HCT116 (cell line): ENCODE measurements around the gene TGFBR3. TPM values are rescaled to one million over a fixed set of nuclear protein-coding genes. Genes with fewer than 3 reads are reported as not detected.

Source experiments
- ATAC-seq: fragments of 200-7000 bp; cut with Tn5 transposase; 2 replicates; pipeline ENCODE4 v1.9.1; 2020; ENCODE audit warnings: mild to moderate bottlenecking, moderate library complexity
- BruUV-seq: library from RNA; stranded (reverse); fragments of 400-500 nt; replicated peaks from 2 replicates; lab custom pipeline; 2021; lab: Mats Ljungman, UMichigan
- CTCF ChIA-PET: fragments of 300-600 bp; sonication (Branson Sonifier 250); formaldehyde crosslinking; loops from one replicate; lab custom pipeline; 2021; ENCODE audit warnings: antibody characterized with exemption; lab: Charles Lee
- POLR2A ChIA-PET: fragments of 300-600, 350-600 bp; sonication (Branson Sonifier 250); formaldehyde crosslinking; loops from one replicate; lab custom pipeline; 2021; ENCODE audit warnings: antibody characterized with exemption; lab: Charles Lee
- RAD21 ChIA-PET, 2 experiments: fragments of 300-600 bp; sonication (Branson Sonifier 250); formaldehyde crosslinking; loops; one replicate each; lab custom pipeline; 2023; ENCODE audit warnings: low total read pairs in 2 of 2; ENCODE audit not compliant: uncharacterized antibody in 2 of 2, unreplicated experiment in 2 of 2, low non-redundant PET in 1 of 2; lab: Charles Lee
- DNase-seq: peaks from one replicate; pipeline ENCODE4 v3.0.0-alpha.2; 2010; ENCODE audit warnings: low read depth, low spot score
- H2AFZ ChIP-seq: fragments of 200-600 bp; shearing (Covaris generic), sonication (generic); 2 replicates; pipeline ENCODE4 v1.6.1; 2017; ENCODE audit warnings: low read depth, mixed run types, mixed read lengths, antibody characterized with exemption, low read length; ENCODE audit not compliant: poor library complexity, severe bottlenecking
- H3K27ac ChIP-seq: 2 replicates; pipeline ENCODE4 v1.5.1; 2012; ENCODE audit warnings: low read depth, low read length
- H3K27me3 ChIP-seq: fragments of 200-600 bp; sonication (generic); 2 replicates; pipeline ENCODE4 v1.6.1; 2016; ENCODE audit warnings: mixed run types, low read length, mixed read lengths; ENCODE audit not compliant: insufficient read depth
- H3K36me3 ChIP-seq, 2 experiments: fragments of 200-500 bp in 1 of 2; fragments of 200-600 bp in 1 of 2; sonication (Bioruptor generic) in 1 of 2; sonication (generic) in 1 of 2; 2 replicates each; pipeline versions ENCODE4 v1.5.1 to v1.6.1; 2014 to 2016; ENCODE audit warnings: low read length in 2 of 2, inconsistent platforms in 1 of 2, mixed read lengths in 1 of 2, mixed run types in 1 of 2; ENCODE audit not compliant: insufficient read depth in 2 of 2, control insufficient read depth in 1 of 2
- H3K4me1 ChIP-seq, 2 experiments: fragments of 200-600 bp in 1 of 2; sonication (generic) in 1 of 2; 2 replicates each; pipeline versions ENCODE4 v1.5.1 to v1.6.1; 2012 to 2017; ENCODE audit warnings: low read length in 2 of 2, inconsistent platforms in 1 of 2, mild to moderate bottlenecking in 1 of 2, mixed read lengths in 1 of 2, mixed run types in 1 of 2, moderate library complexity in 1 of 2; ENCODE audit not compliant: insufficient read depth in 2 of 2, control insufficient read depth in 1 of 2
- H3K4me2 ChIP-seq: fragments of 200-600 bp; sonication (generic); 2 replicates; pipeline ENCODE4 v1.6.1; 2017; ENCODE audit warnings: mixed run types, low read length, mixed read lengths
- H3K4me3 ChIP-seq, 2 experiments: fragments of 200-600 bp in 1 of 2; sonication (generic) in 1 of 2; replicated peaks in 1 of 2; 2 replicates each; pipeline ENCODE4 v1.5.1; 2011 to 2016; ENCODE audit warnings: low read length in 2 of 2, control low read depth in 1 of 2, low read depth in 1 of 2, mild to moderate bottlenecking in 1 of 2, mixed read lengths in 1 of 2, mixed run types in 1 of 2
- H3K79me2 ChIP-seq: fragments of 200-600 bp; sonication (generic); 2 replicates; pipeline ENCODE4 v1.6.1; 2017; ENCODE audit warnings: mild to moderate bottlenecking, mixed run types, low read length, moderate library complexity, mixed read lengths; ENCODE audit not compliant: insufficient read depth
- H3K9ac ChIP-seq: fragments of 200-600 bp; sonication (generic); 2 replicates; pipeline ENCODE4 v1.6.1; 2016; ENCODE audit warnings: low read length, mixed read lengths
- H3K9me2 ChIP-seq: fragments of 200-600 bp; sonication (generic), shearing (Covaris generic); 2 replicates; pipeline ENCODE4 v1.6.1; 2017; ENCODE audit warnings: mixed run types, mild to moderate bottlenecking, moderate library complexity; ENCODE audit not compliant: insufficient read depth
- H3K9me3 ChIP-seq, 2 experiments: fragments of 200-500 bp in 1 of 2; fragments of 200-600 bp in 1 of 2; sonication (Bioruptor generic) in 1 of 2; sonication (generic) in 1 of 2; 2 replicates each; pipeline ENCODE4 v1.6.1; 2014 to 2017; ENCODE audit warnings: low read length in 2 of 2, mixed read lengths in 2 of 2, inconsistent platforms in 1 of 2, low read depth in 1 of 2, mild to moderate bottlenecking in 1 of 2, mixed run types in 1 of 2, moderate library complexity in 1 of 2; ENCODE audit not compliant: control insufficient read depth in 1 of 2, insufficient read depth in 1 of 2
- H4K20me1 ChIP-seq: fragments of 200-600 bp; sonication (generic), shearing (Covaris generic); 2 replicates; pipeline ENCODE4 v1.6.1; 2017; ENCODE audit warnings: mixed run types, mild to moderate bottlenecking, moderate library complexity; ENCODE audit not compliant: insufficient read depth
- CBX3 ChIP-seq: IDR thresholded peaks from 2 replicates; pipeline ENCODE4 v1.6.1; 2012; ENCODE audit warnings: low read depth
- CEBPB ChIP-seq: IDR thresholded peaks from 2 replicates; pipeline ENCODE4 v1.6.1; 2012; ENCODE audit warnings: low read depth
- EGR1 ChIP-seq: IDR thresholded peaks from 2 replicates; pipeline ENCODE4 v1.6.1; 2012; ENCODE audit warnings: low read depth
- ELF1 ChIP-seq: IDR thresholded peaks from 2 replicates; pipeline ENCODE4 v1.6.1; 2012; ENCODE audit warnings: low read depth, borderline replicate concordance
- EZH2 ChIP-seq: fragments of 200-600 bp; sonication (generic); IDR thresholded peaks from 2 replicates; pipeline ENCODE4 v1.6.1; 2017; ENCODE audit warnings: antibody characterized with exemption, mixed run types
- EZH2phosphoT487 ChIP-seq: fragments of 200-600 bp; IDR thresholded peaks from 2 replicates; pipeline ENCODE4 v1.6.1; 2018; ENCODE audit warnings: antibody characterized with exemption, borderline replicate concordance
- JUND ChIP-seq: IDR thresholded peaks from 2 replicates; pipeline ENCODE4 v1.6.1; 2012
- MAX ChIP-seq: IDR thresholded peaks from 2 replicates; pipeline ENCODE4 v1.6.1; 2012
- POLR2A ChIP-seq: IDR thresholded peaks from 2 replicates; pipeline ENCODE4 v1.7.0; 2011; ENCODE audit warnings: borderline replicate concordance; ENCODE audit not compliant: insufficient read depth, insufficient read length; ENCODE audit errors: extremely low read depth
- RAD21 ChIP-seq: IDR thresholded peaks from 2 replicates; pipeline ENCODE4 v1.6.1; 2012; ENCODE audit warnings: low read depth, mild to moderate bottlenecking
- REST ChIP-seq: IDR thresholded peaks from 2 replicates; pipeline ENCODE4 v1.6.1; 2012; ENCODE audit warnings: low read depth
- SIN3A ChIP-seq: IDR thresholded peaks from 2 replicates; pipeline ENCODE4 v1.6.1; 2012; ENCODE audit warnings: low read depth
- SP1 ChIP-seq: IDR thresholded peaks from 2 replicates; pipeline ENCODE4 v1.6.1; 2012; ENCODE audit warnings: low read depth
- TCF7L2 ChIP-seq: IDR thresholded peaks from 2 replicates; pipeline ENCODE4 v1.7.0; 2011; ENCODE audit warnings: borderline replicate concordance, inconsistent platforms; ENCODE audit not compliant: insufficient read depth, insufficient read length; ENCODE audit errors: extremely low read depth
- YY1 ChIP-seq: IDR thresholded peaks from 2 replicates; pipeline ENCODE4 v1.6.1; 2011; ENCODE audit warnings: low read length, low read depth, moderate library complexity, mild to moderate bottlenecking; ENCODE audit not compliant: insufficient replicate concordance; ENCODE audit errors: extremely low read depth
- ZBTB33 ChIP-seq: IDR thresholded peaks from 2 replicates; pipeline ENCODE4 v1.6.1; 2011; ENCODE audit warnings: mild to moderate bottlenecking, low read length, moderate library complexity; ENCODE audit not compliant: insufficient replicate concordance; ENCODE audit errors: extremely low read depth
- ZFX ChIP-seq: fragments of 450-650 bp; IDR thresholded peaks from 2 replicates; pipeline ENCODE4 v1.6.1; 2017
- ZNF274 ChIP-seq: fragments of 200-500 bp; sonication (Bioruptor generic); IDR thresholded peaks from 2 replicates; pipeline ENCODE4 v1.6.1; 2014; ENCODE audit warnings: mild to moderate bottlenecking, low read depth, low read length, inconsistent platforms
- intact Hi-C: fragments of 100-400 bp; cut with micrococcal nuclease; formaldehyde crosslinking; loops from 2 replicates; pipeline ENCODE4 v1.10.0; 2022
- total RNA-seq: library from RNA; stranded (reverse); gene quantifications from one replicate; pipeline ENCODE4 v1.2.1, GENCODE V29; 2021; ENCODE audit not compliant: unreplicated experiment
- TF ChIP-seq, protein P1 (sequence below): IDR thresholded peaks from 2 replicates; pipeline ENCODE4 v1.6.1; 2012
- TF ChIP-seq, protein P2 (sequence below), 3 experiments: fragments of 200-600 bp in 1 of 3; sonication (generic) in 1 of 3; IDR thresholded peaks in 2 of 3; conservative IDR thresholded peaks in 1 of 3; 2 replicates each; pipeline ENCODE4 v1.5.1; 2012 to 2017; ENCODE audit warnings: low read depth in 2 of 3, low read length in 2 of 3, antibody characterized with exemption in 1 of 3, borderline replicate concordance in 1 of 3, control low read depth in 1 of 3, mild to moderate bottlenecking in 1 of 3, mixed read lengths in 1 of 3, mixed run types in 1 of 3, moderate library complexity in 1 of 3; ENCODE audit not compliant: insufficient read depth in 1 of 3

Gene TGFBR3
- total RNA-seq, 1 experiment from 2014 or later: 7.1 TPM

DNA sequence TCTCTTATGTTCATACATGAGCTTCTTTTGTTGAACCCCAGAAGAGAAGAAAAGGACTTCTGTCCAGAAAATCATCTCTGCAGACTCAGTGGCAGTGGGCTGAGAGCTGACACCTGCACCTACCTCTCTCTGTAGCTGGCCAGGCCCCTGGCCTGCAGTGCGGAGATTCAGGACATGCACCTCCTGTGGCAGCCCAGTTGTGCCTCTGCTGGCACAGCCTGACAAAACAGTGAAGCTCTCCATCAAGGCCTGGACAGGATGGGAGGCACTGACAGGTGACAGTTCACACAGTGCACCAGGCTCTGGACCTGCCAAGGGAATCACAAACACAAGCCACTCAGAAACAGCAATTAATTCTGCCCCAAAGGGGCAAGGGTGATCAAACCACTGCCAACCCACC lies 88.8 kb downstream of the TGFBR3 start:
- no peak overlapping the region for H3K4me2 ChIP-seq
- no peaks in the 10 kb centered on the region for H3K36me3 ChIP-seq
- no peaks in the 10 kb centered on the region for H3K27me3 ChIP-seq
- RAD21 ChIA-PET: no interaction called here
- ATAC-seq (no peak), DNase-seq (no peak)
- no peaks in the 10 kb centered on the region for H3K9me3 ChIP-seq
- H3K9ac ChIP-seq: no peak overlapping the region
- no peak for TF ChIP-seq EZH2
- TF ChIP-seq JUND: no peak
- no peak for TF ChIP-seq EGR1
- TF ChIP-seq, protein P1, sequence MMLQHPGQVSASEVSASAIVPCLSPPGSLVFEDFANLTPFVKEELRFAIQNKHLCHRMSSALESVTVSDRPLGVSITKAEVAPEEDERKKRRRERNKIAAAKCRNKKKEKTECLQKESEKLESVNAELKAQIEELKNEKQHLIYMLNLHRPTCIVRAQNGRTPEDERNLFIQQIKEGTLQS: no peak
- no peak for TF ChIP-seq MAX
- no peak for TF ChIP-seq CBX3
- no peak for TF ChIP-seq REST
- TF ChIP-seq CEBPB: no peak
- no peak for TF ChIP-seq TCF7L2
- TF ChIP-seq SP1: no peak
- no peak for TF ChIP-seq ZFX
- no peak for TF ChIP-seq SIN3A
- no peak for TF ChIP-seq ZNF274
- no peak for TF ChIP-seq ZBTB33
- TF ChIP-seq YY1: no peak
- no peak for TF ChIP-seq POLR2A
- no peak for TF ChIP-seq RAD21
- TF ChIP-seq, protein P2, sequence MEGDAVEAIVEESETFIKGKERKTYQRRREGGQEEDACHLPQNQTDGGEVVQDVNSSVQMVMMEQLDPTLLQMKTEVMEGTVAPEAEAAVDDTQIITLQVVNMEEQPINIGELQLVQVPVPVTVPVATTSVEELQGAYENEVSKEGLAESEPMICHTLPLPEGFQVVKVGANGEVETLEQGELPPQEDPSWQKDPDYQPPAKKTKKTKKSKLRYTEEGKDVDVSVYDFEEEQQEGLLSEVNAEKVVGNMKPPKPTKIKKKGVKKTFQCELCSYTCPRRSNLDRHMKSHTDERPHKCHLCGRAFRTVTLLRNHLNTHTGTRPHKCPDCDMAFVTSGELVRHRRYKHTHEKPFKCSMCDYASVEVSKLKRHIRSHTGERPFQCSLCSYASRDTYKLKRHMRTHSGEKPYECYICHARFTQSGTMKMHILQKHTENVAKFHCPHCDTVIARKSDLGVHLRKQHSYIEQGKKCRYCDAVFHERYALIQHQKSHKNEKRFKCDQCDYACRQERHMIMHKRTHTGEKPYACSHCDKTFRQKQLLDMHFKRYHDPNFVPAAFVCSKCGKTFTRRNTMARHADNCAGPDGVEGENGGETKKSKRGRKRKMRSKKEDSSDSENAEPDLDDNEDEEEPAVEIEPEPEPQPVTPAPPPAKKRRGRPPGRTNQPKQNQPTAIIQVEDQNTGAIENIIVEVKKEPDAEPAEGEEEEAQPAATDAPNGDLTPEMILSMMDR (IDR thresholded peaks at IDR 0.05 in 2 of 3, conservative IDR thresholded peaks at IDR 0.05 in 1 of 3; ENCODE audit: borderline replicate concordance in 1 of 3, insufficient read depth in 1 of 3, low read depth in 2 of 3, low read length in 2 of 3): no peak
- TF ChIP-seq ELF1: no peak
- TF ChIP-seq EZH2phosphoT487: no peak
- H2AFZ ChIP-seq: no peak overlapping the region
- H3K4me3 ChIP-seq: no peak overlapping the region
- BruUV-seq: no TSS peak
- CTCF ChIA-PET: no interaction called here
- intact Hi-C loops: no loop called here
- no peaks in the 10 kb centered on the region for H4K20me1 ChIP-seq
- no peaks in the 10 kb centered on the region for H3K79me2 ChIP-seq
- no peak overlapping the region for H3K27ac ChIP-seq
- H3K9me2 ChIP-seq: no peaks in the 10 kb centered on the region
- POLR2A ChIA-PET: no interaction called here
- H3K4me1 ChIP-seq: peaks cover 14 to 21% of the 10 kb centered on the region in 2 experiments; a peak in 3 of 4 replicates
